ENCODE results near the gene SLC16A6. TPM values are rescaled to one million over a fixed set of nuclear protein-coding genes. Genes with fewer than 3 reads are reported as not detected.
"Not testable (repeated sequence)": the region's sequence is repeated elsewhere in the genome, so short reads cannot be mapped to it uniquely, and the experiment has no call there.

The SLC16A6 gene
- total RNA-seq, 1 experiment from 2014 or later, result 1.4 TPM

DNA sequence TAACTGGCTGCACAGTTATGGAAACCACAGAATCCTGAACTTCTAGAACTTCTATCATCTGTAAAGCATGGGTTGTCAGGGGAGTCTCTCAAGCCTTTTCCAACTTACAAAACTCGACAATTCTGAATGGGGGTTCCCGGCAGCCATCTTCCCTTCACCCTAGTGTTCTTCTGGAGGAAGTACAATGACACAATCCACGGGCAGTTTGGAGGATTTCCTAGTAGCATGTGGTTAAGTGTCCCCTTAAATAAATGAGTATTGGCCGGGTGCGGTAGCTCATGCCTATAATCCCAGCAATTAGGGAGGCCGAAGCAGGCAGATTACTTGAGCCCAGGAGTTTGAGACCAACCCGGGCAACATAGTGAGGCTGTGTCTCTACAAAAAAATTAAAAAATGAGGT, 2.1 kb downstream of the SLC16A6 start:
- H3K4me2 ChIP-seq (ENCODE audit: low read length), result no peak overlapping the region
- POLR2A ChIA-PET (ENCODE audit: unreplicated experiment), result no interaction called here
- intact Hi-C loops (cut with micrococcal nuclease), result no loop called here
- no peaks in the 10 kb centered on the region for H3F3A ChIP-seq (ENCODE audit: low read length, unreplicated experiment)
- BruUV-seq (replicated peaks), result no TSS peak
- no peaks in the 10 kb centered on the region for H3K9me2 ChIP-seq (replicated peaks; ENCODE audit: low read length)
- H3K27ac ChIP-seq (ENCODE audit: low read length), result peak overlapping the region; percentile 14; the same call in 1 of the 2 replicates
- peaks cover 33% of the 10 kb centered on the region for H3K4me1 ChIP-seq (ENCODE audit: insufficient read depth, low read length)
- DNase-seq (no peak), ATAC-seq (no peak)
- no peak overlapping the region for H3K9ac ChIP-seq (ENCODE audit: low read length)
- H4K20me1 ChIP-seq (ENCODE audit: low read length), result no peaks in the 10 kb centered on the region
- no peaks in the 10 kb centered on the region for H3K36me3 ChIP-seq (ENCODE audit: low read depth, low read length)
- H3K9me3 ChIP-seq (ENCODE audit: low read length), result no peaks in the 10 kb centered on the region
- H3K27me3 ChIP-seq (ENCODE audit: low read length), result 0 out of 2 replicates have a peak, but pooled peaks cover 3% of the 10 kb centered on the region
- TF ChIP-seq EZH2phosphoT487 (IDR thresholded peaks at IDR 0.05; ENCODE audit: borderline replicate concordance, low read length), result no peak
- TF ChIP-seq, protein P1, sequence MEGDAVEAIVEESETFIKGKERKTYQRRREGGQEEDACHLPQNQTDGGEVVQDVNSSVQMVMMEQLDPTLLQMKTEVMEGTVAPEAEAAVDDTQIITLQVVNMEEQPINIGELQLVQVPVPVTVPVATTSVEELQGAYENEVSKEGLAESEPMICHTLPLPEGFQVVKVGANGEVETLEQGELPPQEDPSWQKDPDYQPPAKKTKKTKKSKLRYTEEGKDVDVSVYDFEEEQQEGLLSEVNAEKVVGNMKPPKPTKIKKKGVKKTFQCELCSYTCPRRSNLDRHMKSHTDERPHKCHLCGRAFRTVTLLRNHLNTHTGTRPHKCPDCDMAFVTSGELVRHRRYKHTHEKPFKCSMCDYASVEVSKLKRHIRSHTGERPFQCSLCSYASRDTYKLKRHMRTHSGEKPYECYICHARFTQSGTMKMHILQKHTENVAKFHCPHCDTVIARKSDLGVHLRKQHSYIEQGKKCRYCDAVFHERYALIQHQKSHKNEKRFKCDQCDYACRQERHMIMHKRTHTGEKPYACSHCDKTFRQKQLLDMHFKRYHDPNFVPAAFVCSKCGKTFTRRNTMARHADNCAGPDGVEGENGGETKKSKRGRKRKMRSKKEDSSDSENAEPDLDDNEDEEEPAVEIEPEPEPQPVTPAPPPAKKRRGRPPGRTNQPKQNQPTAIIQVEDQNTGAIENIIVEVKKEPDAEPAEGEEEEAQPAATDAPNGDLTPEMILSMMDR (conservative IDR thresholded peaks at IDR 0.05; ENCODE audit: low read depth, low read length), result no peak
- no peak for TF ChIP-seq EZH2 (IDR thresholded peaks at IDR 0.05; ENCODE audit: low read length, unreplicated experiment)
- H3K79me2 ChIP-seq (ENCODE audit: low read length), result no peaks in the 10 kb centered on the region
- CTCF ChIA-PET, result no interaction called here
- no peak overlapping the region for H3K4me3 ChIP-seq (ENCODE audit: low read length)
- no peak overlapping the region for H2AFZ ChIP-seq (ENCODE audit: low read length)

DNA sequence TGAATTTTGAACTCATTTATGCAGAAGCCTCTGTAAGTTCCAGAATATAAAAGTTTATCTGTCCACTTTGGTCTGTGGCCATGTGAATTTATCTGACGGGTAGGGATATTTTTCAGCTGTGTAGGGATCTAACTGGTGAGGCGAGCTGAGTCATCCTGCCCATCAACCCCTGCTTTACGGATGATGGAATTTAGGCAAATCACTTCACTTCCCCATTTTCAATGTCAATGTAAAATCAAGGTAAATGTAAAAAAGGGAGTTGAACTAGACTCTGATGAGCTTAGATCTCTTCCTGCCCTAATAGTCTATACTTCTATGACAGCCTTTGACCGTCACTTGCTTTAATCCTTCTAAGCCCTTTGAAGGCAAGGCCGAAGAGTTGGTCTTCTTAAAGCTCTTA, 2.6 kb downstream of the SLC16A6 start:
- H3F3A ChIP-seq (ENCODE audit: low read length, unreplicated experiment), result no peaks in the 10 kb centered on the region
- H3K9me2 ChIP-seq (replicated peaks; ENCODE audit: low read length), result no peaks in the 10 kb centered on the region
- intact Hi-C loops (cut with micrococcal nuclease), result no loop called here
- POLR2A ChIA-PET (ENCODE audit: unreplicated experiment), result no interaction called here
- 0 out of 2 replicates have a peak overlapping the region, but pooled peaks have one; percentile 14 for H3K27ac ChIP-seq (ENCODE audit: low read length)
- H3K4me3 ChIP-seq (ENCODE audit: low read length), result no peak overlapping the region
- TF ChIP-seq EZH2 (IDR thresholded peaks at IDR 0.05; ENCODE audit: low read length, unreplicated experiment) (no peak), EZH2phosphoT487 (IDR thresholded peaks at IDR 0.05; ENCODE audit: borderline replicate concordance, low read length) (no peak)
- TF ChIP-seq, protein P1 (conservative IDR thresholded peaks at IDR 0.05; ENCODE audit: low read depth, low read length), result no peak
- DNase-seq (no peak), ATAC-seq (no peak)
- H3K4me2 ChIP-seq (ENCODE audit: low read length), result no peak overlapping the region
- no peaks in the 10 kb centered on the region for H3K36me3 ChIP-seq (ENCODE audit: low read depth, low read length)
- H4K20me1 ChIP-seq (ENCODE audit: low read length), result no peaks in the 10 kb centered on the region
- CTCF ChIA-PET, result no interaction called here
- peaks cover 33% of the 10 kb centered on the region for H3K4me1 ChIP-seq (ENCODE audit: insufficient read depth, low read length)
- no peaks in the 10 kb centered on the region for H3K9me3 ChIP-seq (ENCODE audit: low read length)
- 0 out of 2 replicates have a peak, but pooled peaks cover 3% of the 10 kb centered on the region for H3K27me3 ChIP-seq (ENCODE audit: low read length)
- no peak overlapping the region for H3K9ac ChIP-seq (ENCODE audit: low read length)
- BruUV-seq (replicated peaks), result no TSS peak
- H3K79me2 ChIP-seq (ENCODE audit: low read length), result no peaks in the 10 kb centered on the region
- H2AFZ ChIP-seq (ENCODE audit: low read length), result no peak overlapping the region

DNA sequence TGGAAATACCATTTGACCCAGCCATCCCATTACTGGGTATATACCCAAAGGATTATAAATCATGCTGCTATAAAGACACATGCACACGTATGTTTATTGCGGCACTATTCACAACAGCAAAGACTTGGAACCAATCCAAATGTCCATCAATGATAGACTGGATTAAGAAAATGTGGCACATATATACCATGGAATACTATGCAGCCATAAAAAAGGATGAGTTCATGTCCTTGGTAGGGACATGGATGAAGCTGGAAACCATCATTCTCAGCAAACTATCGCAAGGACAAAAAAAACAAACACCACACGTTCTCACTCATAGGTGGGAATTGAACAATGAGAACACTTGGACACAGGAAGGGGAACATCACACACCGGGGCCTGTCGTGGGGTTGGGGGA, 9.0 kb downstream of the SLC16A6 start:
- H3K36me3 ChIP-seq (ENCODE audit: low read depth, low read length); H3K4me2 ChIP-seq (ENCODE audit: low read length); H3K79me2 ChIP-seq (ENCODE audit: low read length); CTCF ChIA-PET; H3K4me3 ChIP-seq (ENCODE audit: low read length); H3F3A ChIP-seq (ENCODE audit: low read length, unreplicated experiment); intact Hi-C loops (cut with micrococcal nuclease); H4K20me1 ChIP-seq (ENCODE audit: low read length); H3K9me3 ChIP-seq (ENCODE audit: low read length); H3K27ac ChIP-seq (ENCODE audit: low read length); POLR2A ChIA-PET (ENCODE audit: unreplicated experiment); BruUV-seq (replicated peaks); H3K9ac ChIP-seq (ENCODE audit: low read length); H2AFZ ChIP-seq (ENCODE audit: low read length); ATAC-seq; H3K9me2 ChIP-seq (replicated peaks; ENCODE audit: low read length); H3K27me3 ChIP-seq (ENCODE audit: low read length); DNase-seq; H3K4me1 ChIP-seq (ENCODE audit: insufficient read depth, low read length): not testable (repeated sequence)

Data from PC-3 (cell line).